ENCODE measurements around the gene ATP2C2.

GRCh38 chr16:84357191-84357651 lies 11.1 kb upstream of the ATP2C2 start:
- TF ChIP-seq, protein P1, sequence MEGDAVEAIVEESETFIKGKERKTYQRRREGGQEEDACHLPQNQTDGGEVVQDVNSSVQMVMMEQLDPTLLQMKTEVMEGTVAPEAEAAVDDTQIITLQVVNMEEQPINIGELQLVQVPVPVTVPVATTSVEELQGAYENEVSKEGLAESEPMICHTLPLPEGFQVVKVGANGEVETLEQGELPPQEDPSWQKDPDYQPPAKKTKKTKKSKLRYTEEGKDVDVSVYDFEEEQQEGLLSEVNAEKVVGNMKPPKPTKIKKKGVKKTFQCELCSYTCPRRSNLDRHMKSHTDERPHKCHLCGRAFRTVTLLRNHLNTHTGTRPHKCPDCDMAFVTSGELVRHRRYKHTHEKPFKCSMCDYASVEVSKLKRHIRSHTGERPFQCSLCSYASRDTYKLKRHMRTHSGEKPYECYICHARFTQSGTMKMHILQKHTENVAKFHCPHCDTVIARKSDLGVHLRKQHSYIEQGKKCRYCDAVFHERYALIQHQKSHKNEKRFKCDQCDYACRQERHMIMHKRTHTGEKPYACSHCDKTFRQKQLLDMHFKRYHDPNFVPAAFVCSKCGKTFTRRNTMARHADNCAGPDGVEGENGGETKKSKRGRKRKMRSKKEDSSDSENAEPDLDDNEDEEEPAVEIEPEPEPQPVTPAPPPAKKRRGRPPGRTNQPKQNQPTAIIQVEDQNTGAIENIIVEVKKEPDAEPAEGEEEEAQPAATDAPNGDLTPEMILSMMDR (IDR thresholded peaks at IDR 0.05), result no peak
- TF ChIP-seq POLR2A (IDR thresholded peaks at IDR 0.05), result no peak

Data from right lobe of liver (tissue), 4 donors.